ENCODE measurements around the gene TULP4. TPM values are rescaled to one million over a fixed set of nuclear protein-coding genes. Genes with fewer than 3 reads are reported as not detected.

TULP4 gene
- total RNA-seq, 1 donor from 2014 or later = 105 TPM

DNA sequence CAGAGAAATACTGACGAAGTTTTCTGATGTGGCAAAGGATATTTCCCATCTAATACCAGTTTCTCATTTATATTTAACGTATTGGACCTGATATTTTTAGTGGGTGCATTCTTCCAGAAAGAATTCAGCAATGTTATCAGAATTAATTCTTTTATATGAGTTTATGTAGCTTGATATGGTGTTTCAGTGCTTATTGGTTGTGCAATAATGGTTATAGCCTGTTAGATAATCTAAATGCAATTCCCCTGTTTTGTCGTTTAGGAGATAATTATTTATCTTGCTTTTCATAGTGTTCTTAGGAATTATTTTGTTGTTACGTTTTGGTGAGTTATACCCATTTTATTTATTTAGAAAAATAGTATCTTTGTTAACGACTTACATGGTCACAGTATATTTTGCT is 196.2 kb downstream of the TULP4 start:
- H3K27me3 ChIP-seq (ENCODE audit: control insufficient read depth, insufficient read depth, low read length) = no peaks in the 10 kb centered on the region
- no peak for DNase-seq (ENCODE audit: low read depth)
- TF ChIP-seq, protein P1, sequence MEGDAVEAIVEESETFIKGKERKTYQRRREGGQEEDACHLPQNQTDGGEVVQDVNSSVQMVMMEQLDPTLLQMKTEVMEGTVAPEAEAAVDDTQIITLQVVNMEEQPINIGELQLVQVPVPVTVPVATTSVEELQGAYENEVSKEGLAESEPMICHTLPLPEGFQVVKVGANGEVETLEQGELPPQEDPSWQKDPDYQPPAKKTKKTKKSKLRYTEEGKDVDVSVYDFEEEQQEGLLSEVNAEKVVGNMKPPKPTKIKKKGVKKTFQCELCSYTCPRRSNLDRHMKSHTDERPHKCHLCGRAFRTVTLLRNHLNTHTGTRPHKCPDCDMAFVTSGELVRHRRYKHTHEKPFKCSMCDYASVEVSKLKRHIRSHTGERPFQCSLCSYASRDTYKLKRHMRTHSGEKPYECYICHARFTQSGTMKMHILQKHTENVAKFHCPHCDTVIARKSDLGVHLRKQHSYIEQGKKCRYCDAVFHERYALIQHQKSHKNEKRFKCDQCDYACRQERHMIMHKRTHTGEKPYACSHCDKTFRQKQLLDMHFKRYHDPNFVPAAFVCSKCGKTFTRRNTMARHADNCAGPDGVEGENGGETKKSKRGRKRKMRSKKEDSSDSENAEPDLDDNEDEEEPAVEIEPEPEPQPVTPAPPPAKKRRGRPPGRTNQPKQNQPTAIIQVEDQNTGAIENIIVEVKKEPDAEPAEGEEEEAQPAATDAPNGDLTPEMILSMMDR (IDR thresholded peaks at IDR 0.05; ENCODE audit: insufficient read depth, low read length, poor library complexity, severe bottlenecking) = no peak
- H3K36me3 ChIP-seq (ENCODE audit: control insufficient read depth, insufficient read depth, low read length) = peaks cover 2% of the 10 kb centered on the region
- H3K4me3 ChIP-seq (ENCODE audit: low read depth, low read length) = no peak overlapping the region

- Histone ChIP-seq H3K36me3 (ENCODE audit: control insufficient read depth, insufficient read depth, low read length) (no peaks in the 10 kb centered on the region), H3K27me3 (ENCODE audit: control insufficient read depth, insufficient read depth, low read length) (no peaks in the 10 kb centered on the region), H3K4me3 (ENCODE audit: low read depth, low read length) (no peak overlapping the region)
- TF ChIP-seq, protein P1 (IDR thresholded peaks at IDR 0.05; ENCODE audit: insufficient read depth, low read length, poor library complexity, severe bottlenecking) = no peak
- no peak for DNase-seq (ENCODE audit: low read depth)
These were observed 197.2 kb downstream of the TULP4 start for GRCh38 chr6:158509465-158509864.

- H3K27me3 ChIP-seq (ENCODE audit: control insufficient read depth, insufficient read depth, low read length) = no peaks in the 10 kb centered on the region
- no peak for DNase-seq (ENCODE audit: low read depth)
These were observed 200.5 kb downstream of the TULP4 start for GRCh38 chr6:158512809-158513208.

GRCh38 chr6:158514176-158514575 is 201.9 kb downstream of the TULP4 start:
- H3K36me3 ChIP-seq (ENCODE audit: control insufficient read depth, insufficient read depth, low read length) = no peaks in the 10 kb centered on the region
- no peak for DNase-seq (ENCODE audit: low read depth)
- H3K27me3 ChIP-seq (ENCODE audit: control insufficient read depth, insufficient read depth, low read length) = no peaks in the 10 kb centered on the region
- no peak overlapping the region for H3K4me3 ChIP-seq (ENCODE audit: low read depth, low read length)
- TF ChIP-seq, protein P1 (IDR thresholded peaks at IDR 0.05; ENCODE audit: insufficient read depth, low read length, poor library complexity, severe bottlenecking) = no peak

More at GRCh38 chr6:158512809-158513208, 200.5 kb downstream of the TULP4 start:
- Histone ChIP-seq H3K36me3 (ENCODE audit: control insufficient read depth, insufficient read depth, low read length) (no peaks in the 10 kb centered on the region), H3K4me3 (ENCODE audit: low read depth, low read length) (no peak overlapping the region)
- TF ChIP-seq, protein P1 (IDR thresholded peaks at IDR 0.05; ENCODE audit: insufficient read depth, low read length, poor library complexity, severe bottlenecking) = no peak

DNA sequence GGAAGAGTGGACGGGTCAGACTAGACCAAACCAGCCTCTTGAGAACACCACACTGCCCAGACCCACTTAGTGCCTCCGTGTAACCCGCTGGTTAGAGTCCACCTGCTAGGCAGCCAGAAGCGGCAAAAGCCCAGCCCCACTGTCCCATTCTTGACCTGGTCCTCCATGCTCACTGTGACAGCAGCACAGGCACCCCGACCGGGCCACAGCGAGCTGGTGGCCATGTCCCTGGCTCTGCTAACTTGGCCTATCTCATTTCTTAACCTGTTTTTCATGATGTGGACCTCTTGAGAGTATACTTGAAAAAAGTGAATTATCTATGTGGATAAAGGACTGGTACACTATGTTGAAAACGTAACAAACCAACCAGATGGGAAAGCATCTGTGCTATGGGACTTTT is 202.7 kb downstream of the TULP4 start:
- Histone ChIP-seq H3K27me3 (ENCODE audit: control insufficient read depth, insufficient read depth, low read length) (no peaks in the 10 kb centered on the region), H3K4me3 (ENCODE audit: low read depth, low read length) (no peak overlapping the region), H3K36me3 (ENCODE audit: control insufficient read depth, insufficient read depth, low read length) (no peaks in the 10 kb centered on the region)
- no peak for DNase-seq (ENCODE audit: low read depth)
- TF ChIP-seq, protein P1 (IDR thresholded peaks at IDR 0.05; ENCODE audit: insufficient read depth, low read length, poor library complexity, severe bottlenecking) = no peak

- TF ChIP-seq, protein P1 (IDR thresholded peaks at IDR 0.05; ENCODE audit: insufficient read depth, low read length, poor library complexity, severe bottlenecking) = no peak
- no peaks in the 10 kb centered on the region for H3K27me3 ChIP-seq (ENCODE audit: control insufficient read depth, insufficient read depth, low read length)
- no peaks in the 10 kb centered on the region for H3K36me3 ChIP-seq (ENCODE audit: control insufficient read depth, insufficient read depth, low read length)
- DNase-seq (ENCODE audit: low read depth) = no peak
- no peak overlapping the region for H3K4me3 ChIP-seq (ENCODE audit: low read depth, low read length)
These were observed 203.8 kb downstream of the TULP4 start for GRCh38 chr6:158516098-158516497.

Measured in kidney epithelial cell (primary cell).